ENCODE data around the gene GDF9. TPM values are rescaled to one million over a fixed set of nuclear protein-coding genes. Genes with fewer than 3 reads are reported as not detected.

GDF9 gene
- total and polyA plus RNA-seq, 2 donors (not counting 3 experiments of a cell fraction or from before 2014, with no cell fraction given): 0.07 TPM; not detected in 1

- CTCF ChIA-PET: interaction anchor here (0.9 to 1.4 kb wide), 3 partner anchors 8 to 396 kb away, joined by 3 to 7 read pairs (median 3); no protein-coding TSS in a partner anchor
- no peak overlapping the region for H2AFZ ChIP-seq (ENCODE audit: low read depth, low read length)
- H3K9me1 ChIP-seq (replicated peaks; ENCODE audit: control insufficient read depth, extremely low read depth, insufficient read depth, low read length): no peaks in the 10 kb centered on the region
- H3K4me1 ChIP-seq (ENCODE audit: control insufficient read depth, extremely low read depth, insufficient read depth, low read length): no peaks in the 10 kb centered on the region
- no peaks in the 10 kb centered on the region for H4K20me1 ChIP-seq (replicated peaks; ENCODE audit: control insufficient read depth, extremely low read depth, insufficient read depth, low read length)
- no peak overlapping the region for H3K27ac ChIP-seq (ENCODE audit: insufficient read depth, low read depth, low read length)
- H3K9ac ChIP-seq (replicated peaks; ENCODE audit: extremely low read depth, insufficient read depth, low read length): no peak overlapping the region
- no TSS peak for BruUV-seq (replicated peaks)
- H3K79me2 ChIP-seq (ENCODE audit: control insufficient read depth, insufficient read depth, low read length): peaks cover 9% of the 10 kb centered on the region
- H3K27me3 ChIP-seq (ENCODE audit: control insufficient read depth in 2 of 2, insufficient read depth in 2 of 2, low read length in 2 of 2): no peaks in the 10 kb centered on the region
- dilution Hi-C loops (cut with MboI; ENCODE audit: extremely low pct_ligation_motif_present, low sequenced_read_pairs) (no loop called here), intact Hi-C loops (cut with micrococcal nuclease) (no loop called here)
- no peak for TF ChIP-seq MYC (IDR thresholded peaks at IDR 0.05; ENCODE audit: low read depth, low read length)
- no peak for TF ChIP-seq POLR2A (IDR thresholded peaks at IDR 0.05; ENCODE audit: low read depth, low read length)
- TF ChIP-seq GATA2 (IDR thresholded peaks at IDR 0.05; ENCODE audit: insufficient read depth, insufficient read length, low read depth, low read length): no peak
- no peak overlapping the region for H3K4me3 ChIP-seq (replicated peaks in 1 of 3; ENCODE audit: insufficient read depth in 1 of 3, low read depth in 1 of 3, low read length in 3 of 3)
- POLR2A ChIA-PET: no interaction called here
- no peaks in the 10 kb centered on the region for H3K9me3 ChIP-seq (replicated peaks; ENCODE audit: control insufficient read depth, insufficient read depth, low read length)
- peaks cover 14 to 52% of the 10 kb centered on the region in 2 experiments for H3K36me3 ChIP-seq (ENCODE audit: control insufficient read depth in 2 of 2, extremely low read depth in 1 of 2, insufficient read depth in 2 of 2, low read length in 2 of 2)
- no peak for FAIRE-seq
- DNase-seq (ENCODE audit: low read depth, low spot score): no peak
- no peak overlapping the region for H3K4me2 ChIP-seq (ENCODE audit: insufficient read depth, low read length)
Measured at GRCh38 chr5:132890817-132891216, 24.5 kb upstream of the GDF9 start.

- Histone ChIP-seq H3K27ac (ENCODE audit: insufficient read depth, low read depth, low read length) (no peak overlapping the region), H3K4me1 (ENCODE audit: control insufficient read depth, extremely low read depth, insufficient read depth, low read length) (no peaks in the 10 kb centered on the region), H2AFZ (ENCODE audit: low read depth, low read length) (no peak overlapping the region), H3K9me3 (replicated peaks; ENCODE audit: control insufficient read depth, insufficient read depth, low read length) (no peaks in the 10 kb centered on the region), H3K4me3 (replicated peaks in 1 of 3; ENCODE audit: insufficient read depth in 1 of 3, low read depth in 1 of 3, low read length in 3 of 3) (no peak overlapping the region), H3K9me1 (replicated peaks; ENCODE audit: control insufficient read depth, extremely low read depth, insufficient read depth, low read length) (no peaks in the 10 kb centered on the region), H3K27me3 (ENCODE audit: control insufficient read depth in 2 of 2, insufficient read depth in 2 of 2, low read length in 2 of 2) (no peaks in the 10 kb centered on the region), H3K9ac (replicated peaks; ENCODE audit: extremely low read depth, insufficient read depth, low read length) (no peak overlapping the region), H4K20me1 (replicated peaks; ENCODE audit: control insufficient read depth, extremely low read depth, insufficient read depth, low read length) (no peaks in the 10 kb centered on the region), H3K4me2 (ENCODE audit: insufficient read depth, low read length) (no peak overlapping the region), H3K36me3 (ENCODE audit: control insufficient read depth in 2 of 2, extremely low read depth in 1 of 2, insufficient read depth in 2 of 2, low read length in 2 of 2) (peaks cover 18 to 45% of the 10 kb centered on the region in 2 experiments), H3K79me2 (ENCODE audit: control insufficient read depth, insufficient read depth, low read length) (peaks cover 8% of the 10 kb centered on the region)
- no peak for DNase-seq (ENCODE audit: low read depth, low spot score)
- POLR2A ChIA-PET: no interaction called here
- intact Hi-C loops (cut with micrococcal nuclease): no loop called here
- dilution Hi-C loops (cut with MboI; ENCODE audit: extremely low pct_ligation_motif_present, low sequenced_read_pairs): no loop called here
- CTCF ChIA-PET: interaction anchor here (1.0 to 1.5 kb wide), 2 partner anchors 9 to 16 kb away, joined by 3 to 4 read pairs; no protein-coding TSS in a partner anchor
- no peak for TF ChIP-seq EZH2 (IDR thresholded peaks at IDR 0.05; ENCODE audit: borderline replicate concordance, low read depth, low read length, severe bottlenecking)
- no peak for TF ChIP-seq MAX (IDR thresholded peaks at IDR 0.05; ENCODE audit: insufficient read depth, insufficient read length)
- BruUV-seq (replicated peaks): no TSS peak
- FAIRE-seq: no peak
Measured at GRCh38 chr5:132889501-132889900, 23.2 kb upstream of the GDF9 start.

Measured in endothelial cell of umbilical vein (primary cell).